ENCODE results near the gene DNAH3.

Gene DNAH3

GRCh38 chr16:20905576-20905975, 245.1 kb downstream of the DNAH3 start:
- no peak for DNase-seq (ENCODE audit: low spot score)

GRCh38 chr16:20904507-20905081, 246.1 kb downstream of the DNAH3 start:
- no peak for DNase-seq (ENCODE audit: low spot score)

GRCh38 chr16:20903899-20904506, 246.6 kb downstream of the DNAH3 start:
- no peak for DNase-seq (ENCODE audit: low spot score)

- DNase-seq (ENCODE audit: low spot score): no peak
Measured at GRCh38 chr16:20903116-20903898, 247.3 kb downstream of the DNAH3 start.

GRCh38 chr16:20902426-20902825, 248.2 kb downstream of the DNAH3 start:
- no peak for DNase-seq (ENCODE audit: low spot score)

- peak; percentile 39 for DNase-seq (ENCODE audit: low spot score)
Measured at GRCh38 chr16:20901436-20902112, 249.1 kb downstream of the DNAH3 start.

- DNase-seq (ENCODE audit: low spot score): no peak
Measured at GRCh38 chr16:20901068-20901435, 249.6 kb downstream of the DNAH3 start.

- DNase-seq (ENCODE audit: low spot score): peak; percentile 88
Measured at GRCh38 chr16:20900299-20901067, 250.2 kb downstream of the DNAH3 start, which contains the start of the genes DCUN1D3 and LYRM1. TSS of gene DCUN1D3 (minus strand) at chr16:20900358. CDS start at chr16:20862538, 37,820 bp downstream. TSS of gene LYRM1 (plus strand) at chr16:20900771. CDS start at chr16:20915556, 14,785 bp downstream.

- DNase-seq (ENCODE audit: low spot score): peak; percentile 28
Measured at GRCh38 chr16:20899477-20900298, 251.0 kb downstream of the DNAH3 start.

- DNase-seq (ENCODE audit: low spot score): no peak
Measured at GRCh38 chr16:20899071-20899470, 251.6 kb downstream of the DNAH3 start.

- DNase-seq (ENCODE audit: low spot score): no peak
Measured at GRCh38 chr16:20897922-20898321, 252.7 kb downstream of the DNAH3 start.

- no peak for DNase-seq (ENCODE audit: low spot score)
Measured at GRCh38 chr16:20897253-20897897, 253.3 kb downstream of the DNAH3 start.

GRCh38 chr16:20894388-20894787, 256.3 kb downstream of the DNAH3 start:
- DNase-seq (ENCODE audit: low spot score): no peak

- no peak for DNase-seq (ENCODE audit: low spot score)
Measured at GRCh38 chr16:20889625-20890275, 260.9 kb downstream of the DNAH3 start.

GRCh38 chr16:20887207-20887606, 263.4 kb downstream of the DNAH3 start:
- DNase-seq (ENCODE audit: low spot score): no peak

GRCh38 chr16:20886320-20886719, 264.3 kb downstream of the DNAH3 start:
- no peak for DNase-seq (ENCODE audit: low spot score)

GRCh38 chr16:20884240-20884556, 266.4 kb downstream of the DNAH3 start:
- DNase-seq (ENCODE audit: low spot score): no peak

GRCh38 chr16:20883554-20884239, 266.9 kb downstream of the DNAH3 start:
- DNase-seq (ENCODE audit: low spot score): no peak
